PFSK-1 (cell line): Measurements from ENCODE around the gene TRIM45.

ENCODE experiments used
- POLR2AphosphoS5 ChIP-seq: IDR thresholded peaks from 2 replicates; pipeline ENCODE4 v1.6.1; 2012; ENCODE audit warnings: low read depth, mild to moderate bottlenecking, control low read depth, low read length, moderate library complexity
- REST ChIP-seq, 2 experiments: IDR thresholded peaks; 2 replicates each; pipeline versions ENCODE4 v1.6.1 to v1.8.0; 2011 to 2012; ENCODE audit warnings: low read depth in 2 of 2, low read length in 2 of 2, control low read depth in 1 of 2, inconsistent platforms in 1 of 2, mild to moderate bottlenecking in 1 of 2, moderate library complexity in 1 of 2; ENCODE audit not compliant: insufficient read depth in 1 of 2
- SIN3A ChIP-seq: IDR thresholded peaks from 2 replicates; pipeline ENCODE4 v1.6.1; 2012; ENCODE audit warnings: mild to moderate bottlenecking, low read length, moderate library complexity, borderline replicate concordance; ENCODE audit not compliant: insufficient read depth
- TAF1 ChIP-seq: IDR thresholded peaks from 2 replicates; pipeline ENCODE4 v1.6.1; 2012; ENCODE audit warnings: low read length, control low read depth, borderline replicate concordance; ENCODE audit not compliant: insufficient read depth

- TF ChIP-seq REST (IDR thresholded peaks at IDR 0.05; ENCODE audit: insufficient read depth in 1 of 2, low read depth in 2 of 2, low read length in 2 of 2) (no peak), POLR2AphosphoS5 (no peak), TAF1 (no peak), SIN3A (no peak)
Observed at GRCh38 chr1:117077267-117077666, 44.3 kb downstream of the TRIM45 start.
